C4-2B (cell line): Measurements from ENCODE around the gene SEC22A.

Experiments
- ZFX ChIP-seq: fragments of 450-650 bp; IDR thresholded peaks from 2 replicates; pipeline ENCODE4 v1.6.1; 2017
- TF ChIP-seq, protein P1 (sequence below): fragments of 450-650 bp; conservative IDR thresholded peaks from 2 replicates; pipeline ENCODE4 v1.5.1; 2017; ENCODE audit warnings: mild to moderate bottlenecking

DNA sequence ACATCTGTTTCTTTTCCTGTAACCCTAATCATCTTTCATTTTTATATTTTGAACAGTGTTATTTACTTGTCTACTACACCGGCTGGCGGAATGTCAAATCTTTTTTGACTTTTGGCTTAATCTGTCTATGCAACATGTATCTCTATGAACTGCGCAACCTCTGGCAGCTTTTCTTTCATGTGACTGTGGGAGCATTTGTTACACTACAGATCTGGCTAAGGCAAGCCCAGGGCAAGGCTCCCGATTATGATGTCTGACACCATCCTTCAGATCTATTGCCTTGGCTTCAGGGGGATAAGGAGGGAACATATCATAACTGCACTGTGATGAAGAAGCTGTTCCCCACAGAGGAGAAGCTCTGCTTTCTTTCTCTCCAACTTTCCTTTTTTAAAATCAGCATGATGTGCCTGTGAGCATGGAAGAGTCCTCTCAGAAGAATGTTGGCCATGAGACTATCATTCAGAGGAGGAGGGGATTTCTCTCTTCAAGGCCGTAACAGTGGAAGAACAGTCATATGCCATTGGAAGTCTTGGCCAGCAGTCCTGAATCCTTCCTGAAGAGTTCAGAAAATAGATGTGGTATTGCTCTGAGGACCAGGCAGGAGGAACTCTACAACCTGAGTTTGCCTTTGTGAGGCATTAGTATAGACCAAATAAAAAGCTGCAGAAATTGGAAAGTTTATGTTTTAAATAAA, 69.9 kb downstream of the SEC22A start:
- TF ChIP-seq, protein P1, sequence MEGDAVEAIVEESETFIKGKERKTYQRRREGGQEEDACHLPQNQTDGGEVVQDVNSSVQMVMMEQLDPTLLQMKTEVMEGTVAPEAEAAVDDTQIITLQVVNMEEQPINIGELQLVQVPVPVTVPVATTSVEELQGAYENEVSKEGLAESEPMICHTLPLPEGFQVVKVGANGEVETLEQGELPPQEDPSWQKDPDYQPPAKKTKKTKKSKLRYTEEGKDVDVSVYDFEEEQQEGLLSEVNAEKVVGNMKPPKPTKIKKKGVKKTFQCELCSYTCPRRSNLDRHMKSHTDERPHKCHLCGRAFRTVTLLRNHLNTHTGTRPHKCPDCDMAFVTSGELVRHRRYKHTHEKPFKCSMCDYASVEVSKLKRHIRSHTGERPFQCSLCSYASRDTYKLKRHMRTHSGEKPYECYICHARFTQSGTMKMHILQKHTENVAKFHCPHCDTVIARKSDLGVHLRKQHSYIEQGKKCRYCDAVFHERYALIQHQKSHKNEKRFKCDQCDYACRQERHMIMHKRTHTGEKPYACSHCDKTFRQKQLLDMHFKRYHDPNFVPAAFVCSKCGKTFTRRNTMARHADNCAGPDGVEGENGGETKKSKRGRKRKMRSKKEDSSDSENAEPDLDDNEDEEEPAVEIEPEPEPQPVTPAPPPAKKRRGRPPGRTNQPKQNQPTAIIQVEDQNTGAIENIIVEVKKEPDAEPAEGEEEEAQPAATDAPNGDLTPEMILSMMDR: no peak
- TF ChIP-seq ZFX: no peak
